Esophagus squamous epithelium (tissue), 4 donors: ENCODE measurements around the gene MBD2.

ENCODE experiments used
- CTCF ChIP-seq, 6 experiments: fragments of 450-650 bp in 4 of 6; fragments of 200-600 bp in 2 of 6; sonication (generic) in 2 of 6; IDR thresholded peaks; one replicate each; pipeline ENCODE4 v1.5.1; 2016 to 2019; ENCODE audit warnings: antibody characterized with exemption in 6 of 6, mild to moderate bottlenecking in 4 of 6, moderate library complexity in 4 of 6
- POLR2A ChIP-seq, 4 donors: fragments of 450-650 bp; IDR thresholded peaks; one replicate each; pipeline ENCODE4 v1.6.1; 2017; ENCODE audit warnings: antibody characterized with exemption in 4 of 4, mild to moderate bottlenecking in 4 of 4, moderate library complexity in 3 of 4

- TF ChIP-seq CTCF (IDR thresholded peaks at IDR 0.05) (no peak), POLR2A (IDR thresholded peaks at IDR 0.05) (no peak)
These were observed 17.0 kb upstream of the MBD2 start for GRCh38 chr18:54241483-54241882.
